HUES6 (cell line): ENCODE measurements around the gene CBX4.

Source experiments
- H3K27ac ChIP-seq: 2 replicates; pipeline ENCODE4 v1.7.0; 2013; ENCODE audit warnings: low read depth, mild to moderate bottlenecking, low read length, inconsistent platforms
- H3K27me3 ChIP-seq: 2 replicates; pipeline ENCODE4 v1.6.1; 2013; ENCODE audit warnings: low read length; ENCODE audit not compliant: control insufficient read depth, insufficient read depth
- H3K36me3 ChIP-seq: 2 replicates; pipeline ENCODE4 v1.6.1; 2013; ENCODE audit warnings: low read length; ENCODE audit not compliant: control insufficient read depth, insufficient read depth
- H3K4me1 ChIP-seq: 2 replicates; pipeline ENCODE4 v1.6.1; 2013; ENCODE audit warnings: low read length; ENCODE audit not compliant: control insufficient read depth, insufficient read depth
- H3K4me3 ChIP-seq: 2 replicates; pipeline ENCODE4 v1.5.1; 2013; ENCODE audit warnings: low read depth, low read length
- H3K9ac ChIP-seq: one replicate; pipeline ENCODE4 v1.6.1; 2013; ENCODE audit warnings: mild to moderate bottlenecking, low read length
- H3K9me3 ChIP-seq: 2 replicates; pipeline ENCODE4 v1.6.1; 2013; ENCODE audit warnings: low read depth, low read length; ENCODE audit not compliant: control insufficient read depth, insufficient read depth

The CBX4 gene

GRCh38 chr17:79786930-79787643 lies 52.2 kb downstream of the CBX4 start:
- Histone ChIP-seq H3K4me1 (peaks cover 33% of the 10 kb centered on the region), H3K27ac (no peak overlapping the region), H3K9me3 (no peaks in the 10 kb centered on the region), H3K4me3 (no peak overlapping the region), H3K36me3 (peaks cover 39% of the 10 kb centered on the region), H3K27me3 (peaks cover 55% of the 10 kb centered on the region), H3K9ac (no peak overlapping the region)

- Histone ChIP-seq H3K9me3 (no peaks in the 10 kb centered on the region), H3K9ac (no peak overlapping the region), H3K27ac (no peak overlapping the region), H3K4me3 (no peak overlapping the region), H3K4me1 (peaks cover 33% of the 10 kb centered on the region), H3K36me3 (peaks cover 49% of the 10 kb centered on the region), H3K27me3 (peaks cover 46% of the 10 kb centered on the region)
Observed at GRCh38 chr17:79785900-79786810, 53.1 kb downstream of the CBX4 start.

- Histone ChIP-seq H3K36me3 (peaks cover 58% of the 10 kb centered on the region), H3K4me1 (peaks cover 26% of the 10 kb centered on the region), H3K9ac (no peak overlapping the region), H3K9me3 (no peaks in the 10 kb centered on the region), H3K27me3 (peaks cover 37% of the 10 kb centered on the region), H3K4me3 (no peak overlapping the region), H3K27ac (no peak overlapping the region)
Observed at GRCh38 chr17:79785017-79785899, 54.0 kb downstream of the CBX4 start.

GRCh38 chr17:79784353-79785016 lies 54.8 kb downstream of the CBX4 start:
- Histone ChIP-seq H3K9me3 (no peaks in the 10 kb centered on the region), H3K27ac (no peak overlapping the region), H3K9ac (no peak overlapping the region), H3K36me3 (peaks cover 65% of the 10 kb centered on the region), H3K4me3 (no peak overlapping the region), H3K4me1 (peaks cover 25% of the 10 kb centered on the region), H3K27me3 (peaks cover 29% of the 10 kb centered on the region)

- peaks cover 26% of the 10 kb centered on the region for H3K4me1 ChIP-seq
- H3K4me3 ChIP-seq = no peak overlapping the region
- peaks cover 24% of the 10 kb centered on the region for H3K27me3 ChIP-seq
- no peak overlapping the region for H3K27ac ChIP-seq
- H3K9ac ChIP-seq = no peak overlapping the region
- H3K9me3 ChIP-seq = no peaks in the 10 kb centered on the region
- H3K36me3 ChIP-seq = peaks cover 65% of the 10 kb centered on the region
Observed at GRCh38 chr17:79783891-79784290, 55.3 kb downstream of the CBX4 start.
